ENCODE results near the gene SIAH1.
"Not testable (repeated sequence)": the region's sequence is repeated elsewhere in the genome, so short reads cannot be mapped to it uniquely, and the experiment has no call there.

SIAH1 gene

GRCh38 chr16:48383009-48383876 lies 2.0 kb downstream of the SIAH1 start:
- H3K36me3 ChIP-seq (replicated peaks): no peaks in the 10 kb centered on the region
- H3K4me3 ChIP-seq: peak overlapping the region; percentile 68
- H3K9me3 ChIP-seq: peaks cover 3% of the 10 kb centered on the region; the same call in 1 of the 2 replicates
- peaks cover 47% of the 10 kb centered on the region for H3K4me1 ChIP-seq
- in situ Hi-C loops (cut with MboI; ENCODE audit: low sequenced_read_pairs): no loop called here
- DNase-seq (ENCODE audit: low spot score in 2 of 2): no peak
- no peaks in the 10 kb centered on the region for H3K27me3 ChIP-seq (ENCODE audit: low read depth)

- Histone ChIP-seq H3K4me1 (peaks cover 47% of the 10 kb centered on the region), H3K36me3 (replicated peaks) (no peaks in the 10 kb centered on the region), H3K4me3 (no peak overlapping the region), H3K27me3 (ENCODE audit: low read depth) (no peaks in the 10 kb centered on the region), H3K9me3 (peaks cover 3% of the 10 kb centered on the region; the same call in 1 of the 2 replicates)
- no peak for DNase-seq (ENCODE audit: low spot score in 2 of 2)
- in situ Hi-C loops (cut with MboI; ENCODE audit: low sequenced_read_pairs): no loop called here
Measured at GRCh38 chr16:48382131-48382530, 3.1 kb downstream of the SIAH1 start.

- no peaks in the 10 kb centered on the region for H3K36me3 ChIP-seq (replicated peaks)
- peaks cover 3% of the 10 kb centered on the region; the same call in 1 of the 2 replicates for H3K9me3 ChIP-seq
- no peak for DNase-seq (ENCODE audit: low spot score in 2 of 2)
- in situ Hi-C loops (cut with MboI; ENCODE audit: low sequenced_read_pairs): no loop called here
- H3K4me1 ChIP-seq: peaks cover 46% of the 10 kb centered on the region
- no peaks in the 10 kb centered on the region for H3K27me3 ChIP-seq (ENCODE audit: low read depth)
- H3K4me3 ChIP-seq: no peak overlapping the region
Measured at GRCh38 chr16:48381201-48381600, 4.0 kb downstream of the SIAH1 start.

GRCh38 chr16:48378836-48379235 lies 6.4 kb downstream of the SIAH1 start:
- peak in 1 of 2 experiments; percentile 33 for DNase-seq (ENCODE audit: low spot score in 2 of 2)
- H3K9me3 ChIP-seq: peaks cover 3% of the 10 kb centered on the region; the same call in 1 of the 2 replicates
- no peak overlapping the region for H3K4me3 ChIP-seq
- H3K27me3 ChIP-seq (ENCODE audit: low read depth): no peaks in the 10 kb centered on the region
- H3K36me3 ChIP-seq (replicated peaks): no peaks in the 10 kb centered on the region
- in situ Hi-C loops (cut with MboI; ENCODE audit: low sequenced_read_pairs): no loop called here
- H3K4me1 ChIP-seq: peaks cover 48% of the 10 kb centered on the region

GRCh38 chr16:48378276-48378675 lies 6.9 kb downstream of the SIAH1 start:
- DNase-seq (ENCODE audit: low spot score in 2 of 2): no peak
- H3K27me3 ChIP-seq (ENCODE audit: low read depth): no peaks in the 10 kb centered on the region
- in situ Hi-C loops (cut with MboI; ENCODE audit: low sequenced_read_pairs): no loop called here
- peaks cover 3% of the 10 kb centered on the region; the same call in 1 of the 2 replicates for H3K9me3 ChIP-seq
- H3K36me3 ChIP-seq (replicated peaks): no peaks in the 10 kb centered on the region
- H3K4me3 ChIP-seq: no peak overlapping the region
- peaks cover 49% of the 10 kb centered on the region for H3K4me1 ChIP-seq

GRCh38 chr16:48377301-48377700 lies 7.9 kb downstream of the SIAH1 start:
- H3K4me1 ChIP-seq: peaks cover 49% of the 10 kb centered on the region
- H3K4me3 ChIP-seq; H3K9me3 ChIP-seq; H3K27me3 ChIP-seq (ENCODE audit: low read depth); in situ Hi-C loops (cut with MboI; ENCODE audit: low sequenced_read_pairs); DNase-seq (ENCODE audit: low spot score in 2 of 2); H3K36me3 ChIP-seq (replicated peaks): not testable (repeated sequence)

- in situ Hi-C loops (cut with MboI; ENCODE audit: low sequenced_read_pairs): no loop called here
- DNase-seq (ENCODE audit: low spot score in 2 of 2): no peak
- Histone ChIP-seq H3K4me1 (peaks cover 41% of the 10 kb centered on the region), H3K9me3 (no peaks in the 10 kb centered on the region), H3K27me3 (ENCODE audit: low read depth) (no peaks in the 10 kb centered on the region), H3K36me3 (replicated peaks) (no peaks in the 10 kb centered on the region), H3K4me3 (no peak overlapping the region)
Measured at GRCh38 chr16:48374255-48374654, 11.0 kb downstream of the SIAH1 start.

- H3K9me3 ChIP-seq: no peaks in the 10 kb centered on the region
- H3K4me1 ChIP-seq: peaks cover 36% of the 10 kb centered on the region
- no peak for DNase-seq (ENCODE audit: low spot score in 2 of 2)
- H3K36me3 ChIP-seq (replicated peaks): no peaks in the 10 kb centered on the region
- H3K4me3 ChIP-seq: no peak overlapping the region
- in situ Hi-C loops (cut with MboI; ENCODE audit: low sequenced_read_pairs): no loop called here
- no peaks in the 10 kb centered on the region for H3K27me3 ChIP-seq (ENCODE audit: low read depth)
Measured at GRCh38 chr16:48373258-48374029, 11.8 kb downstream of the SIAH1 start.

- peaks cover 36% of the 10 kb centered on the region for H3K4me1 ChIP-seq
- in situ Hi-C loops (cut with MboI; ENCODE audit: low sequenced_read_pairs): no loop called here
- no peaks in the 10 kb centered on the region for H3K9me3 ChIP-seq
- H3K36me3 ChIP-seq (replicated peaks): no peaks in the 10 kb centered on the region
- H3K27me3 ChIP-seq (ENCODE audit: low read depth): no peaks in the 10 kb centered on the region
- peak in 1 of 2 experiments; percentile 24 for DNase-seq (ENCODE audit: low spot score in 2 of 2)
- H3K4me3 ChIP-seq: no peak overlapping the region
Measured at GRCh38 chr16:48372744-48373143, 12.5 kb downstream of the SIAH1 start.

GRCh38 chr16:48371393-48371780 lies 13.8 kb downstream of the SIAH1 start:
- Histone ChIP-seq H3K4me3 (no peak overlapping the region), H3K9me3 (no peaks in the 10 kb centered on the region), H3K36me3 (replicated peaks) (no peaks in the 10 kb centered on the region), H3K4me1 (peaks cover 47% of the 10 kb centered on the region), H3K27me3 (ENCODE audit: low read depth) (no peaks in the 10 kb centered on the region)
- DNase-seq (ENCODE audit: low spot score in 2 of 2): no peak
- in situ Hi-C loops (cut with MboI; ENCODE audit: low sequenced_read_pairs): no loop called here

- in situ Hi-C loops (cut with MboI; ENCODE audit: low sequenced_read_pairs): not testable (repeated sequence)
- peaks cover 51% of the 10 kb centered on the region for H3K4me1 ChIP-seq
Measured at GRCh38 chr16:48370668-48371392, 14.4 kb downstream of the SIAH1 start.

GRCh38 chr16:48370229-48370628 lies 15.0 kb downstream of the SIAH1 start:
- in situ Hi-C loops (cut with MboI; ENCODE audit: low sequenced_read_pairs): no loop called here
- Histone ChIP-seq H3K9me3 (no peaks in the 10 kb centered on the region), H3K4me1 (peaks cover 55% of the 10 kb centered on the region), H3K27me3 (ENCODE audit: low read depth) (no peaks in the 10 kb centered on the region), H3K4me3 (no peak overlapping the region), H3K36me3 (replicated peaks) (no peaks in the 10 kb centered on the region)
- DNase-seq (ENCODE audit: low spot score in 2 of 2): no peak

More at GRCh38 chr16:48370668-48371392, 14.4 kb downstream of the SIAH1 start:
- not testable (repeated sequence) for DNase-seq (ENCODE audit: low spot score in 2 of 2); H3K9me3 ChIP-seq; H3K4me3 ChIP-seq; H3K27me3 ChIP-seq (ENCODE audit: low read depth); H3K36me3 ChIP-seq (replicated peaks)

- Histone ChIP-seq H3K36me3 (replicated peaks) (no peaks in the 10 kb centered on the region), H3K9me3 (no peaks in the 10 kb centered on the region), H3K4me1 (peaks cover 57% of the 10 kb centered on the region), H3K27me3 (ENCODE audit: low read depth) (no peaks in the 10 kb centered on the region), H3K4me3 (no peak overlapping the region)
- in situ Hi-C loops (cut with MboI; ENCODE audit: low sequenced_read_pairs): no loop called here
- peak in 1 of 2 experiments; percentile 36 for DNase-seq (ENCODE audit: low spot score in 2 of 2)
Measured at GRCh38 chr16:48369765-48370164, 15.4 kb downstream of the SIAH1 start.

All from HAP-1 (cell line).